ENCODE data around the gene TMPRSS15.

DNA sequence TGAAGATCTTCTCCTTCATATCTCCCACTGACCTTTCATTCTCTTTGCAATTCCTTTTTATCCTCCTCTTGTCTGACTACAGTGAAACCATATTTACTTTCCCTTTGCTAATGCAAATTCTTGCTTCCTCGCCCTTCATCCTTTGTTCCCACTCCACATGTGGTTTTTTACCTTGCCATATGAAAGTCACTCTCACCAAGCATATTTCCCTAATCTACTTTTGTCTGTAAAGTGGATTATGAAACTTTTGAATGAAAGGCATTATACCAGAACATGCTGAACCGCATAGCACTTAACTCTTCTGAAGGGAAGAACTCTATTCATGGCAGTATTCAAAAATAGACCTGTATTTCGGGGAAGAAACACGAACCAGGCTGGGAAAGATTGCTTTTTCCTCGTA lies 8.0 kb upstream of the TMPRSS15 start:
- TF ChIP-seq, protein P1, sequence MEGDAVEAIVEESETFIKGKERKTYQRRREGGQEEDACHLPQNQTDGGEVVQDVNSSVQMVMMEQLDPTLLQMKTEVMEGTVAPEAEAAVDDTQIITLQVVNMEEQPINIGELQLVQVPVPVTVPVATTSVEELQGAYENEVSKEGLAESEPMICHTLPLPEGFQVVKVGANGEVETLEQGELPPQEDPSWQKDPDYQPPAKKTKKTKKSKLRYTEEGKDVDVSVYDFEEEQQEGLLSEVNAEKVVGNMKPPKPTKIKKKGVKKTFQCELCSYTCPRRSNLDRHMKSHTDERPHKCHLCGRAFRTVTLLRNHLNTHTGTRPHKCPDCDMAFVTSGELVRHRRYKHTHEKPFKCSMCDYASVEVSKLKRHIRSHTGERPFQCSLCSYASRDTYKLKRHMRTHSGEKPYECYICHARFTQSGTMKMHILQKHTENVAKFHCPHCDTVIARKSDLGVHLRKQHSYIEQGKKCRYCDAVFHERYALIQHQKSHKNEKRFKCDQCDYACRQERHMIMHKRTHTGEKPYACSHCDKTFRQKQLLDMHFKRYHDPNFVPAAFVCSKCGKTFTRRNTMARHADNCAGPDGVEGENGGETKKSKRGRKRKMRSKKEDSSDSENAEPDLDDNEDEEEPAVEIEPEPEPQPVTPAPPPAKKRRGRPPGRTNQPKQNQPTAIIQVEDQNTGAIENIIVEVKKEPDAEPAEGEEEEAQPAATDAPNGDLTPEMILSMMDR (IDR thresholded peaks at IDR 0.05) = no peak
- no peak for TF ChIP-seq POLR2A (IDR thresholded peaks at IDR 0.05)
